IPS-18c (cell line): ENCODE data around the gene CEP250.
A peak's percentile ranks its signal among the peaks of the same experiment; 100 is the strongest.
"Not testable (repeated sequence)": the region's sequence is repeated elsewhere in the genome, so short reads cannot be mapped to it uniquely, and the experiment has no call there.

Source experiments
- H3K4me3 ChIP-seq: 2 replicates; pipeline ENCODE4 v1.7.0; 2013; ENCODE audit warnings: low read depth, mild to moderate bottlenecking, low read length, moderate library complexity; ENCODE audit not compliant: insufficient read depth
- H3K9me3 ChIP-seq: one replicate; pipeline ENCODE4 v1.6.1; 2013; ENCODE audit warnings: mild to moderate bottlenecking, low read length, moderate library complexity; ENCODE audit not compliant: control insufficient read depth, insufficient read depth

CEP250 gene

GRCh38 chr20:35447082-35447789 lies 8.2 kb upstream of the CEP250 start:
- H3K4me3 ChIP-seq, result no peak overlapping the region
- H3K9me3 ChIP-seq, result no peaks in the 10 kb centered on the region

GRCh38 chr20:35448788-35449373 lies 6.5 kb upstream of the CEP250 start:
- Histone ChIP-seq H3K4me3 (no peak overlapping the region), H3K9me3 (no peaks in the 10 kb centered on the region)

DNA sequence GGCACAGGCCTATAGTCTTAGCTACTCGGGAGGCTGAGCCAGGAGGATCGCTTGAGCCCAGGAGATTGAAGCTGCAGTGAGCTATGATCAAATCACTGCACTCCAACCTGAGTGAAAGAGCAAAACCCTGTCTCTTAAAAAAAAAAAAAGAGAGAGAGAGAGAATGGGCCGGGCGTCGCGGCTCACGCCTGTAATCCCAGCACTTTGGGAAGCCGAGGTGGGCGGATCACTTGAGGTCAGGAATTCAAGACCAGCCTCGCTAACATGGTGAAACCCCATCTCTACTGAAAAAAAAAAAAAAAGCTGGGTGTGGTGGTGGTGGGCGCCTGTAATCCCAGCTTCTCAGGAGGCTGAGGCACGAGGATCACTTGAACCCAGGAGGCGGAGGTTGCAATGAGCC lies 5.5 kb upstream of the CEP250 start:
- H3K9me3 ChIP-seq, H3K4me3 ChIP-seq: not testable (repeated sequence)

DNA sequence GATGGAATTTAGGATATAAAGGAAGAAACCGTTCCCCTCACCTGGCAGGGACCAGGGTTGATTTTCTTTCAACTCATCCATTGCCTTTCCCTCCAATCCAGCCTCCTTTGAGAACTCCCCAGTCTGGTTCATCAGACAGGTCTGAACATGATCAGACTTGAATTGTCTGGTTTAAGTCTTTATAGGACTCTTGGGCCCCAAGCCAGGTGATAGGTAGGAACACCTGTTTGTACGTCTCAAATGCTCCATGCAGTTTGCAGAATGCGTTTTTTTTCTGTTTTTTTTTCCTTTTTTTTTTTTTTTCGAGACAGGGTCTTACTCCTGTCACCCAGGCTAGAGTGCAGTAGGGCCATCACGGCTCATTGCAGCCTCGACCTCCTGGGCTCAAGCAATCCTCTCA lies 4.1 kb upstream of the CEP250 start:
- H3K9me3 ChIP-seq, result no peaks in the 10 kb centered on the region
- H3K4me3 ChIP-seq, result no peak overlapping the region

DNA sequence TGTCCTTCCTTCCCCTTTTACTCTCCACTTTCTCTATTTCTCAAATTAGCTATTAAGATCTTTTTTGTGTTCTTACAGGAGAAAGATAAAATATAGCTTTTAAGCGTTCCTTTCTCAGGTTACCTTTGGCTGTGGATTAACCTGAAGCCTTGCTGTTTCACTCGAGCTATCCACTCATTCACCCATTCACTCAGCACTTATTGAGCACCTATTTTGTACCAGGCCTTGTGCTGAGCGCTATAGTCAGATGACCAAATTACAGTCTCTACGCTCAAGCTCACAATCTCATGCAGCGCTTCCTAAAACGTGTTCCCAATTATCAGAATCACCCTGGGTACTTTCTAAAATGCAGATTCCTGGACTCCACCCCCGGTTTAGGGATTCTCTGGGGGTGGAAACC lies 1.8 kb upstream of the CEP250 start:
- Histone ChIP-seq H3K4me3 (peak overlapping the region; percentile 22; the same call in 1 of the 2 replicates), H3K9me3 (no peaks in the 10 kb centered on the region)

GRCh38 chr20:35456700-35457099 lies 1.3 kb downstream of the CEP250 start:
- not testable (repeated sequence) for H3K4me3 ChIP-seq, H3K9me3 ChIP-seq

GRCh38 chr20:35457539-35457938 lies 2.1 kb downstream of the CEP250 start:
- H3K4me3 ChIP-seq, H3K9me3 ChIP-seq: not testable (repeated sequence)

GRCh38 chr20:35458388-35458787 lies 3.0 kb downstream of the CEP250 start:
- Histone ChIP-seq H3K9me3 (no peaks in the 10 kb centered on the region), H3K4me3 (no peak overlapping the region)

DNA sequence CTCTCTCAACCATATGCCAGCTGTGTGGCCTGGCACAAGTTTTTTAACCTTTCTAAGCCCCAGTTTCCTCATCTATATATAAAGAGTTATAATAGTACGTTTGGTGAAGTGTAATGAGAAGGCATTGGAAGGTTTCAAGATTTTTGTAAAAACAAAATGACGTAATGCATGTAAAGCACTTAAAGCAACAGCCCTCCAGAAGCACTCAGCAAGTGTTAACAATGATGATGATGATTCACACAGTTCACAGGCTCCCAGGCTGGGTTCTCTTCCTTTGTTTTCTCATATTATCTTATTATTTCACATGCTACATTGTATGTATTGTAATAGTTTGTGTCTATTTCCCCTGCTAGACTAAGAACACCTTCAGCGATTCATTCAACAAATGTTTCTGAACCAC lies 6.2 kb downstream of the CEP250 start:
- Histone ChIP-seq H3K9me3 (no peaks in the 10 kb centered on the region), H3K4me3 (no peak overlapping the region)

GRCh38 chr20:35462351-35462750 lies 7.0 kb downstream of the CEP250 start:
- no peaks in the 10 kb centered on the region for H3K9me3 ChIP-seq
- no peak overlapping the region for H3K4me3 ChIP-seq

DNA sequence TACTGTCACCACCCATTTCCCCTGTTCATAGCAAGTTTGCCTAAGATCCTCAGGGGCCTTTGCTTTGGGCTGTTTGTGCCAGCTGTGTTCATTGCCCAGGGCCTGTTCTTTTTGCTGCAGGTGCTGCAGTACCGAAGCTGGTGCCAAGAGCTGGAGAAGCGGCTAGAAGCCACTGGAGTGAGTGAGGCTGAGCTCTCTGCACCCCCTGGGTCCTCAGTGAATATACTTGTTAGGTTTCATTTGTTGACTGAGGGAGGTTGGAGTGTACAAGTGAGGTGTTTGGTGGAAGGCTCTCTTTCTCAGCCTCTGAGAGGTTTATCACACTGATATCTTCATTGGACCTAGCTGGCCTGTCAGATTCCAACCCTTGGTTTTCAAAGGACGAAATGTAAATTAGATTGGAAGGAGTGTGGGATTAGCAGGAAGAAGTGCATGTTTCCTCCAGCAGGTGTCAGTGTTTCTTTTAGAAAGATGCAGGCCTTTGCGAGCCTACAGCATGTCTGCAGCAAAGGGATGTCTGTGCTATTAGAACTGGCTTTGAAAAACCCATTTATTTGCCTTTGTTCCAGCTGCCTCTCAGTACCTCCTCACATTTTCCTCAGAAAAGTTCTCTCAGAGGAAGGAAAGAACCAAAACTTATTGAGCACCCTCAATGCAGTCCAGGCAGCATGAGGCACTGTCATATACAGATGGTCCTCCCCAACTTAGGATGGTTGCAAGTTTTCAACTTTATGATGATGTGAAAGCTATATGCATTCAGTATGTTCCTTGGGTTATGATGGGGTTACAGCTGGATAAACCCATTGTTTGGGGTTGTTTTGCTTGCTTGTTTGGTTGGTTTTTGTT lies 8.3 kb downstream of the CEP250 start:
- Histone ChIP-seq H3K9me3 (no peaks in the 10 kb centered on the region), H3K4me3 (no peak overlapping the region)

- Histone ChIP-seq H3K4me3 (no peak overlapping the region), H3K9me3 (no peaks in the 10 kb centered on the region)
Measured at GRCh38 chr20:35465976-35466375, 10.6 kb downstream of the CEP250 start.

DNA sequence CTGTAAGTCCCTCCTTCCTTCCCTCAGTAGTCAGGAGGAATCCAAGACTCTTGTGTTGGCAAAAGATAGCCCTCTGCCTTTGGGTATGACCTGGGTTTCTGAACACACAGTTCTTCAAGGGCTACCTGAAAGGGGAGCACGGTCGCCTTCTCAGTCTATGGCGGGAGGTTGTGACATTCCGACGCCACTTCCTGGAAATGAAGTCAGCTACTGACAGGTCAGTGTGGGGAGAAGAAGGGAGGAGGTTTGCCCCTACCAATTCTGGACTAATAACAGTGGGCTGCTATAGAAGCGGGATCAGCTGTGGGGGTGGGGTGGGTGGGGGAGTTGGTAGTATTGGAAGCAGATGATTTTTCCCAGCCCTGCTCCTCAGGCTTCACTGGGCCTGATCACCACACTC lies 11.5 kb downstream of the CEP250 start:
- H3K9me3 ChIP-seq, result no peaks in the 10 kb centered on the region
- no peak overlapping the region for H3K4me3 ChIP-seq

GRCh38 chr20:35467339-35468224 lies 12.2 kb downstream of the CEP250 start:
- Histone ChIP-seq H3K9me3 (no peaks in the 10 kb centered on the region), H3K4me3 (no peak overlapping the region)

GRCh38 chr20:35468671-35469334 lies 13.4 kb downstream of the CEP250 start:
- H3K4me3 ChIP-seq, result no peak overlapping the region
- no peaks in the 10 kb centered on the region for H3K9me3 ChIP-seq

GRCh38 chr20:35472209-35472608 lies 16.8 kb downstream of the CEP250 start:
- Histone ChIP-seq H3K4me3 (no peak overlapping the region), H3K9me3 (no peaks in the 10 kb centered on the region)

GRCh38 chr20:35473684-35474083 lies 18.3 kb downstream of the CEP250 start:
- Histone ChIP-seq H3K4me3 (no peak overlapping the region), H3K9me3 (no peaks in the 10 kb centered on the region)
